Smooth muscle cell (in vitro differentiated cells): ENCODE measurements around the gene NBAS. TPM values are rescaled to one million over a fixed set of nuclear protein-coding genes. Genes with fewer than 3 reads are reported as not detected.

Experiments used
- DNase-seq: peaks from one replicate; lab custom pipeline; 2025; ENCODE audit not compliant: unreplicated experiment; lab: John Stamatoyannopoulos, UW
- H2AFZ ChIP-seq: fragments of 200-600 bp; sonication (generic); 2 replicates; pipeline ENCODE4 v1.6.0; 2016; ENCODE audit warnings: antibody characterized with exemption, low read depth, mild to moderate bottlenecking
- H3F3A ChIP-seq: fragments of 200-600 bp; sonication (generic); 2 replicates; pipeline ENCODE4 v1.6.0; 2017; ENCODE audit warnings: antibody characterized with exemption, low read depth
- H3K27ac ChIP-seq: fragments of 200-600 bp; sonication (generic); 2 replicates; pipeline ENCODE4 v1.5.1; 2016; ENCODE audit warnings: low read depth, mild to moderate bottlenecking
- H3K27me3 ChIP-seq: fragments of 200-600 bp; sonication (generic); 2 replicates; pipeline ENCODE4 v1.6.1; 2016; ENCODE audit warnings: low read depth, mild to moderate bottlenecking
- H3K36me3 ChIP-seq: fragments of 200-600 bp; sonication (generic); 2 replicates; pipeline ENCODE4 v1.5.1; 2016; ENCODE audit warnings: low read depth
- H3K4me1 ChIP-seq: fragments of 200-600 bp; sonication (generic); 2 replicates; pipeline ENCODE4 v1.5.1; 2016; ENCODE audit warnings: low read depth
- H3K4me2 ChIP-seq: fragments of 200-600 bp; sonication (generic); 2 replicates; pipeline ENCODE4 v1.6.0; 2016; ENCODE audit warnings: mild to moderate bottlenecking
- H3K4me3 ChIP-seq: fragments of 200-600 bp; sonication (generic); 2 replicates; pipeline ENCODE4 v1.5.1; 2016; ENCODE audit warnings: mild to moderate bottlenecking
- H3K79me2 ChIP-seq: fragments of 200-600 bp; sonication (generic); 2 replicates; pipeline ENCODE4 v1.6.0; 2016; ENCODE audit warnings: low read depth, mild to moderate bottlenecking
- H3K9ac ChIP-seq: fragments of 200-600 bp; sonication (generic); 2 replicates; pipeline ENCODE4 v1.6.0; 2016; ENCODE audit warnings: low read depth
- H3K9me3 ChIP-seq: fragments of 200-600 bp; sonication (generic); replicated peaks from 2 replicates; pipeline ENCODE4 v1.5.1; 2016; ENCODE audit warnings: low read depth
- H4K20me1 ChIP-seq: fragments of 200-600 bp; sonication (generic); 2 replicates; pipeline ENCODE4 v1.6.0; 2016; ENCODE audit warnings: low read depth
- WGBS: methylation state at CpG from one replicate; pipeline ENCODE4 v1.1.7; 2016; ENCODE audit warnings: low lambda C conversion rate; 5-methylcytosine and 5-hydroxymethylcytosine counted together
- polyA plus RNA-seq: library from polyadenylated mRNA; unstranded; fragments of >200 nt; fragmentation: Nextera tagmentation; extraction: Ambion mirVana; gene quantifications from 2 replicates; pipeline ENCODE4 v1.2.1, GENCODE V29; 2016
- total RNA-seq: library from RNA; depleted of rRNA; stranded (reverse); fragments of >200 nt; gene quantifications from 2 replicates; pipeline ENCODE4 v1.2.3, GENCODE V29; 2014
- TF ChIP-seq, protein P1 (sequence below): fragments of 200-600 bp; sonication (generic); IDR thresholded peaks from 2 replicates; pipeline ENCODE4 v1.5.1; 2017; ENCODE audit warnings: borderline replicate concordance, mild to moderate bottlenecking, antibody characterized with exemption; ENCODE audit not compliant: insufficient read depth, poor library complexity, severe bottlenecking

NBAS gene
- total and polyA plus RNA-seq, 2 experiments from 2014 or later: 31.2 to 51.1 TPM

- Histone ChIP-seq H3K9ac (no peak overlapping the region), H3K4me2 (no peak overlapping the region), H3K27me3 (no peaks in the 10 kb centered on the region), H3K4me3 (no peak overlapping the region), H3K79me2 (no peaks in the 10 kb centered on the region), H4K20me1 (peaks cover 7% of the 10 kb centered on the region), H3K9me3 (no peaks in the 10 kb centered on the region), H3F3A (no peaks in the 10 kb centered on the region), H3K4me1 (no peaks in the 10 kb centered on the region), H2AFZ (no peak overlapping the region), H3K36me3 (peaks cover 54% of the 10 kb centered on the region), H3K27ac (no peak overlapping the region)
- DNase-seq: no peak
- WGBS: 97% methylated on average over 4 of the region's 4 CpGs
- TF ChIP-seq, protein P1, sequence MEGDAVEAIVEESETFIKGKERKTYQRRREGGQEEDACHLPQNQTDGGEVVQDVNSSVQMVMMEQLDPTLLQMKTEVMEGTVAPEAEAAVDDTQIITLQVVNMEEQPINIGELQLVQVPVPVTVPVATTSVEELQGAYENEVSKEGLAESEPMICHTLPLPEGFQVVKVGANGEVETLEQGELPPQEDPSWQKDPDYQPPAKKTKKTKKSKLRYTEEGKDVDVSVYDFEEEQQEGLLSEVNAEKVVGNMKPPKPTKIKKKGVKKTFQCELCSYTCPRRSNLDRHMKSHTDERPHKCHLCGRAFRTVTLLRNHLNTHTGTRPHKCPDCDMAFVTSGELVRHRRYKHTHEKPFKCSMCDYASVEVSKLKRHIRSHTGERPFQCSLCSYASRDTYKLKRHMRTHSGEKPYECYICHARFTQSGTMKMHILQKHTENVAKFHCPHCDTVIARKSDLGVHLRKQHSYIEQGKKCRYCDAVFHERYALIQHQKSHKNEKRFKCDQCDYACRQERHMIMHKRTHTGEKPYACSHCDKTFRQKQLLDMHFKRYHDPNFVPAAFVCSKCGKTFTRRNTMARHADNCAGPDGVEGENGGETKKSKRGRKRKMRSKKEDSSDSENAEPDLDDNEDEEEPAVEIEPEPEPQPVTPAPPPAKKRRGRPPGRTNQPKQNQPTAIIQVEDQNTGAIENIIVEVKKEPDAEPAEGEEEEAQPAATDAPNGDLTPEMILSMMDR: no peak
Observed at GRCh38 chr2:15608392-15608761, 47.2 kb upstream of the NBAS start.

DNA sequence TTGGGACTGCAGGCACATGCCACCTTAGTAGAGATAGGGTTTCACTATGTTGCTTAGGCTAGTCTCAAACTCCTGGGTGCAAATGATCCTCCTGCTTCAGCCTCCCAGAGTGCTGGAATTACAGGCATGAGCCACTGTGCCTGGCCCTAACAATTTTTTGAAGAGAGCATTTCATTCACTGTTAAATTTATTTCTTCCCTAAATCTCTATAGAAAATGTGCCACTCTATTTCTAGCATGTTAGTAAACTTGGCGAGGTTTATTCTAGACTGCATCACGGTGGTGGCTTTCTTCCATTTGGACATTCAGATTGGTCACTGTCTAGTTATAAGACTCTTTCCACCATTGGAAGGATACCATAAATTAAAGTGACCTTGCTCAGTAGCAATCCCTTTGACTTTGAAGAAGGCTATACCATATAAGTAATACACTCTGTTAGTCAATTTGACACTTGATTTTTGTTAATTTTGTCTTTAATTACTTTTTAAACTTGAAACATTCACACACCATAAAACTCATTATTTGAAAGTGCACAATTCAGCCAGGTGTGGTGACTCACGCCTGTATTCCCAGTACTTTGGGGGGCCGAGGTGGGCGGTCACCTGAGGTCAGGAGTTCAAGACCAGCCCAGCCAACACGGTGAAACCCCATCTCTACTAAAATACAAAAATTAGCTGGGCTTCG lies 46.7 kb upstream of the NBAS start:
- no peak overlapping the region for H3K9ac ChIP-seq

DNA sequence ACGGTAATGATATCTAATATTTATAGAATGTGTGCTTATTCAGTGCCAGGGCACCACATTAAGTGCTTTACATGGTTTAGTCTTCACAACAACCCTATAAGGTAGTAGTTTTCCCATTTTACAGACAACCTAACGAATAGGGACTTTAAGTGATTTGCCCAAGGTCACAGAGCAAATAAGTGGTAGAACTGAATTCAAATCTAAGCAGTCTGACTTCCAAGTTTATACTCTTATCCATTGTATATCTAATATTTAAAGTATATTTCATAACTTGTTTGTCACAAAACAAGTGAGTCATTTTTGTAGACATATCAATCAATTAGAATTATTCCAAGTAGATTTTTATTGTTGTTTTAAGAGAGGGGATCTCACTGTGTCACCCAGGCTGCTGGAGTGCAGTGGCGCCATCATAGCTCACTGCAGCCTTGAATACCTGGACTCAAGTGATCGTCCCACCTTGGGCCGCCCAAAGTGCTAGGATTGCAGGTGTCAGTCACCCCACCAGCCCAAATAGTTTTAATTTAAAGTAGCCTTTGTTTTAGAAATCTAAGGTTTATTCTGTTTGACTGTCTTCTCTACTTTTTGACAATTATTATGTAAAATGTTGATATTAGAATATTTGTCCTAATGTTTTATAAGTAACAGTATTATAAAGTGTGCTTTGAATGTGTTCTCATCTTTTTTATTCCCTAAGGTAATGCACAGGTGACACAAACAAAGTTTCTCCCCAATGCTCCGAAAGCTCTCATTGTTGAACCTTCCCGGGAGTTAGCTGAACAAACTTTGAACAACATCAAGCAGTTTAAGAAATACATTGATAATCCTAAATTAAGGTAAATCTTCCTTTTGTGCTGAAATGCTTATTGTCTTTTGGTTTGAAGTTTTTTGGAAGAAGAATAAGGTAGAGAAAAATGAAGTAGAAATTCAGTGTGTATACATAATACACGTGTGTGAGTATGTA lies 45.6 kb upstream of the NBAS start:
- no peak overlapping the region for H3K4me3 ChIP-seq
- H4K20me1 ChIP-seq: peaks cover 7% of the 10 kb centered on the region
- no peaks in the 10 kb centered on the region for H3F3A ChIP-seq
- TF ChIP-seq, protein P1: no peak
- no peak overlapping the region for H3K27ac ChIP-seq
- H3K9ac ChIP-seq: no peak overlapping the region
- H2AFZ ChIP-seq: no peak overlapping the region
- WGBS: over 99% methylated on average over 8 of the region's 8 CpGs
- no peaks in the 10 kb centered on the region for H3K27me3 ChIP-seq
- no peaks in the 10 kb centered on the region for H3K9me3 ChIP-seq
- H3K36me3 ChIP-seq: peaks cover 68% of the 10 kb centered on the region
- H3K79me2 ChIP-seq: no peaks in the 10 kb centered on the region
- no peaks in the 10 kb centered on the region for H3K4me1 ChIP-seq
- H3K4me2 ChIP-seq: no peak overlapping the region
- DNase-seq: no peak

More for the DNA sequence above, 46.7 kb upstream of the NBAS start:
- H3K4me2 ChIP-seq: no peak overlapping the region
- H4K20me1 ChIP-seq: peaks cover 7% of the 10 kb centered on the region
- peaks cover 57% of the 10 kb centered on the region for H3K36me3 ChIP-seq
- H3K4me1 ChIP-seq: no peaks in the 10 kb centered on the region
- no peaks in the 10 kb centered on the region for H3F3A ChIP-seq
- 98% methylated on average over 7 of the region's 7 CpGs for WGBS
- H3K79me2 ChIP-seq: no peaks in the 10 kb centered on the region
- H2AFZ ChIP-seq: no peak overlapping the region
- DNase-seq: no peak
- TF ChIP-seq, protein P1: no peak
- no peak overlapping the region for H3K27ac ChIP-seq
- H3K27me3 ChIP-seq: no peaks in the 10 kb centered on the region
- no peak overlapping the region for H3K4me3 ChIP-seq
- no peaks in the 10 kb centered on the region for H3K9me3 ChIP-seq
